Measurements from ENCODE around the gene CBR1. TPM values are rescaled to one million over a fixed set of nuclear protein-coding genes. Genes with fewer than 3 reads are reported as not detected.

The CBR1 gene
- total RNA-seq, 1 donor from 2014 or later, result 71.2 TPM

DNA sequence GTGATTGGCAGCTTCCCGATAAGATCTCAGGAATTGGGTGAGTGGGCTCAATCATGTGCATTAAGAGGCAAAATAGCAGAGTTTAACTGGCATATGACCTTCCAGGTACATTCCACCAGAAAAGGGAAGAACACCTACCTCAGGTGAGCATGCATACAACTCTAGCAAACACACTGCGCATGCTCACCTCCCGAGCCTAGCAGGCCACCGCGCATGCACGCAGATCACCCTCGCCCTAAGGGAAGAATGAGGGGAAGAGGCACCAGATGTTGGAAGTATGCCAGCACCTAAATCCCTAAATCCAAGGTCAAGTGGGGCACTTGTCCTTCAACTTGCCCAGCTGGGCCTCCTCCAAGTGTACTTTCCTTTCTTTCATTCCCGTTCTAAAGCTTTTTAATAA, 41.4 kb downstream of the CBR1 start:
- DNase-seq (peak; percentile 74), ATAC-seq (no peak)
- H3K9me3 ChIP-seq, result no peaks in the 10 kb centered on the region
- TF ChIP-seq, protein P1, sequence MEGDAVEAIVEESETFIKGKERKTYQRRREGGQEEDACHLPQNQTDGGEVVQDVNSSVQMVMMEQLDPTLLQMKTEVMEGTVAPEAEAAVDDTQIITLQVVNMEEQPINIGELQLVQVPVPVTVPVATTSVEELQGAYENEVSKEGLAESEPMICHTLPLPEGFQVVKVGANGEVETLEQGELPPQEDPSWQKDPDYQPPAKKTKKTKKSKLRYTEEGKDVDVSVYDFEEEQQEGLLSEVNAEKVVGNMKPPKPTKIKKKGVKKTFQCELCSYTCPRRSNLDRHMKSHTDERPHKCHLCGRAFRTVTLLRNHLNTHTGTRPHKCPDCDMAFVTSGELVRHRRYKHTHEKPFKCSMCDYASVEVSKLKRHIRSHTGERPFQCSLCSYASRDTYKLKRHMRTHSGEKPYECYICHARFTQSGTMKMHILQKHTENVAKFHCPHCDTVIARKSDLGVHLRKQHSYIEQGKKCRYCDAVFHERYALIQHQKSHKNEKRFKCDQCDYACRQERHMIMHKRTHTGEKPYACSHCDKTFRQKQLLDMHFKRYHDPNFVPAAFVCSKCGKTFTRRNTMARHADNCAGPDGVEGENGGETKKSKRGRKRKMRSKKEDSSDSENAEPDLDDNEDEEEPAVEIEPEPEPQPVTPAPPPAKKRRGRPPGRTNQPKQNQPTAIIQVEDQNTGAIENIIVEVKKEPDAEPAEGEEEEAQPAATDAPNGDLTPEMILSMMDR (IDR thresholded peaks at IDR 0.05), result no peak
- intact Hi-C loops (cut with DNase I), result no loop called here
- no peaks in the 10 kb centered on the region for H3K36me3 ChIP-seq
- H3K27ac ChIP-seq, result no peak overlapping the region
- no peaks in the 10 kb centered on the region for H3K27me3 ChIP-seq
- no peak overlapping the region for H3K4me3 ChIP-seq
- H3K4me1 ChIP-seq, result peaks cover 8% of the 10 kb centered on the region

DNA sequence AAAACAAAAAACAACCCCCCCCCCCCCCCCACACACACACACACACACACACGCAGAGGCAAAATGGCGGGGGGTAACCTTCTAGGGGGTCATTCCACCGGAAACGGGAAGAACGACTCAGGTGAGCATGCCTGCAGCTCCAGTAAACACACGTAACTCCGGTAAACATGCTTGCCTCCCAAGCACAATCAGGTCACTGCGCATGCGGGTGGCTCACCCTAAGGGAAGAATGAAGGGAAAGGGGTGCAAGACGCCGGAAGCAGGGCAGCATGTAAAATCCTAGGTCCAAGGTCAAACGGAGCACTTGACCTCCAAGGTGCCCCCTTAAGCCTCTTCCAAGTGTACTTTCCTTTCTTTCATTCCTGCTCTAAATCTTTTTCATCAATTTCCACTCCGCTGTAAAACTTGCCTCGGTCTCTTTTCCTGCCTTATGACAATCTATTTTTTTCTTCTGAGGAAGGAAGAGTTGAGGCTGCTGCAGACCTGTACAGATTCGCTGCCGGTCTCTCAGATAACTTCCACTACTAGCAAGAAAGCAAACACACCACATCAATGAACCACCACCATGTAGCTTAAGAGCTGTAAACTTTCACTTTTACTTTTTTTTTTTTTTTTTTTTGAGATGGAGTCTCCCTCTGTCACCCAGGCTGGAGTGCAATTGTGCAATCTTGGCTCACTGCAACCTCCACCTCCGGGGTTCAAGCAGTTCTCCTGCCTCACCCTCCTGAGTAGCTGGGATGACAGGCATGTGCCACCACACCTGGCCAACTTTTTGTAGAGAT, 44.0 kb downstream of the CBR1 start:
- Histone ChIP-seq H3K9me3 (no peaks in the 10 kb centered on the region), H3K4me1 (peaks cover 8% of the 10 kb centered on the region), H3K27ac (peak overlapping the region; percentile 82), H3K4me3 (peak overlapping the region; percentile 49), H3K36me3 (no peaks in the 10 kb centered on the region), H3K27me3 (no peaks in the 10 kb centered on the region)
- intact Hi-C loops (cut with DNase I), result no loop called here
- DNase-seq (peak; percentile 94), ATAC-seq (peak; percentile 84)
- TF ChIP-seq, protein P1 (IDR thresholded peaks at IDR 0.05), result no peak

DNA sequence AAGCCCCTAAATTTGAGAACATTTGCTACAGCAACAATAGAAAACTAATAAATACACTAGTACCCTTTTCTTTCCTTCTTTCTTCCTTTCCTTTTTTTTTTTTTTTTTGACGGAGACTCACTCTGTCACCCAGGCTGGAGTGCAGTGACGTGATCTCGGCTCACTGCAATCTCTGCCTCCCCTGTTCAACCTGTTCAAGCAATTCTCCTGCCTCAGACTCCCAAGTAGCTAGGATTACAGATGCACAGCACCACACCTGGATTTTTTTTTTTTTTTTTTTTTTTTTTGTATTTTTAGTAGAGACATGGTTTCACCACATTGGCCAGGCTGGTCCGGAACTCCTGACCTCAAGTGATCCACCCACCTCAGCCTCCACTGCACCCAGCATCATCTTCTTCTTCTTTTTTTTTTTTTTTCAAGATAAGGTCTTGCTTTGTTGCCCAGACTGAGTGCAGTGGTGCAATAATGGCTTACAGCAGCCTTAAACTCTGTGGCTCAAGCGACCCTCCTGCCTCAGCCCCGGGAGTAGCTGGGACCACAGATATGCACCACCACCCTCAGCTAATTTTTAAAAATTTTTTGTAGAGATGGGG, 45.4 kb downstream of the CBR1 start:
- Histone ChIP-seq H3K4me3 (no peak overlapping the region), H3K27ac (no peak overlapping the region)
- intact Hi-C loops (cut with DNase I), result no loop called here

DNA sequence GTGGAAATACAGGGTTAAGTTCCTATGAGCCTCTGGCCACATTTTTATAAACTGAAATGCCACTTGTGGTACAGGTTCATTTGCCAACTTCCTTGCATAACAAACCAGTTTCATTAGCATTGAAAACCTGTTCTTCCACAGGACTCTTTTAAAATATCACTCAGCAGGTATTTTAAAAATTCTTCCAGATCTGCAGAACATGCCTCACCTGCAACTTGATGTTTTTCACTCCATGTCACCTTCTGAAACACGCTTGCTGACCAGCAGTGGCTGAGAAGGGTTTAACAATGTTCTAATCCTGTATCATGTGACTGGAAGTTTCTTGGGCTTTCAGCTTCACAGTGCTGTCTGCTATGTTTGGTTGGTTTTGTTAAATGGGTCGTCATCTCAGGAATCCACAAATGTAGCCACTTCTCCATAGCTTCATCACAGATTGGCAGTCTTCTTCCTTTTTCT, 47.5 kb downstream of the CBR1 start:
- Histone ChIP-seq H3K27ac (peak overlapping the region; percentile 14), H3K27me3 (no peaks in the 10 kb centered on the region), H3K36me3 (no peaks in the 10 kb centered on the region), H3K4me1 (peaks cover 8% of the 10 kb centered on the region), H3K9me3 (no peaks in the 10 kb centered on the region), H3K4me3 (no peak overlapping the region)
- DNase-seq (no peak), ATAC-seq (no peak)
- intact Hi-C loops (cut with DNase I), result no loop called here
- TF ChIP-seq, protein P1 (IDR thresholded peaks at IDR 0.05), result no peak

More for the DNA sequence above, 45.4 kb downstream of the CBR1 start:
- Histone ChIP-seq H3K36me3 (no peaks in the 10 kb centered on the region), H3K27me3 (no peaks in the 10 kb centered on the region), H3K9me3 (no peaks in the 10 kb centered on the region), H3K4me1 (peaks cover 8% of the 10 kb centered on the region)
- TF ChIP-seq, protein P1 (IDR thresholded peaks at IDR 0.05), result no peak
- no peak for ATAC-seq
- DNase-seq, result peak; percentile 25

DNA sequence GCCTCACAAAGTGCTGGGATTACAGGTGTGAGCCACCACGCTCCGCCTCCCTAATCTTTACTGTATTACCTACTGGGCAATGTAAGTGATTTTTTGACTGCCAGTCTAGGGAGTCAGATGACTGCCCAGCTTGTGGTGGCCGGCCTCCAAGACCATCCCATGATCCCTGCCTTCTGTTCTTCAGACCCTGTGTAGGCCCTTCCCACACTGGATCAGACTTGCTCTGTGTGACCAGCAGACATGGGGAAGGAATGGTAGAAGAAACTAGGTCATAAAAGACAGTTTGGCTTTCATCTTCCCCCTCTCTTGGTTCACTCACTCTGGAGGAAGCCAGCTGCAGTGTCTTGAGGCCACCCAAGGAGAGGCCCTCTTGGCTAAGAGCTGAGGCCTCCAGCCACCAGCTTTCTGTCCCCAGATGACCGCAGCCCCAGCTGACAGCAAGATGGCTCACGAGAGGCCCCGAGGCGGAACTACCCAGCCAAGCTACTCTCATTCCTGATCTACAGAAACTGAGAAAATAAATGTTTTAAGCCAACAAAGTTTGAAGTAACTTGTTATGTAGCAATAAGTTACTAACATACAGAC, 50.6 kb downstream of the CBR1 start:
- DNase-seq (peak; percentile 65), ATAC-seq (peak; percentile 73)
- intact Hi-C loops (cut with DNase I), result no loop called here
- Histone ChIP-seq H3K4me3 (no peak overlapping the region), H3K9me3 (no peaks in the 10 kb centered on the region), H3K4me1 (no peaks in the 10 kb centered on the region), H3K36me3 (no peaks in the 10 kb centered on the region), H3K27me3 (no peaks in the 10 kb centered on the region), H3K27ac (peak overlapping the region; percentile 44)
- TF ChIP-seq, protein P1 (IDR thresholded peaks at IDR 0.05), result no peak

Other genes starting within 250 kb of the CBR1 start
- 19.0 TPM for gene SETD4, start 9.5 kb upstream of the CBR1 start, total RNA-seq
- 4.1 TPM for gene CBR3, start 65.1 kb downstream of the CBR1 start, total RNA-seq
- 19.0 TPM for gene DOP1B, start 86.8 kb downstream of the CBR1 start, total RNA-seq

All from upper lobe of right lung (tissue), 1 donor.